DMS53 (cell line): ENCODE data around the gene TCEANC.

Source experiments
- DNase-seq: peaks from one replicate; lab custom pipeline; 2025; lab: John Stamatoyannopoulos, UW

The TCEANC gene

GRCh38 chrX:13692771-13693231 is 39.9 kb downstream of the TCEANC start:
- no peak for DNase-seq

DNA sequence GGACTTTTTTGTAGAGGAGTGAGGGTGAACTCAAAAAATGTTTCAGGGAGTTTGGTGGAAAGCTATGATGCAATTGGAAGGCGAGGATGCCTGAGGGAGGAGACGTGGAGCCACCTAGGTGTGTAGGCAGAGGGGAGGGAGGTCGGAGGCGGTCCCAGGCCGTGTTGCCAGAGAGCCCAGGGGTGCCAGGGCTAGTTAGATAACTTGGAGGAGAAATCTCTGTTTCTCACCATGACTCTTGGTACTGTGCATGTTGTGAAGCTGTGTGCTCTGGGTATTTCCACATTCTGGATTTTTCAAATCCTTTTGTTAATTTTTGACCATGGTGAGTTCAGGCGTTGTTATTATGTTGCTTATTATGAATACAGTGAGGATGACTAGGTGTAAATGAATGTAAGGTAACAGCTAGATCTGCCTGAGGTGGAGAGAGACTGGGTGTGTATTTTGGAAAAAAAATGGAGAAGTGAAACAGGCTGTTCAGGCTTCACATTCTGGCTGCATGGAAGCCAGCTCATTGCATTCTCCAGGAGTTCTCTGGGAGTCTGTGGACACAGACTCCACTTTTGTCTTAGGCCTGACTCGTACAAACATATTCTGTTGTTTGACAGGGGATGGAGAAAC is 40.5 kb downstream of the TCEANC start:
- DNase-seq: no peak

DNA sequence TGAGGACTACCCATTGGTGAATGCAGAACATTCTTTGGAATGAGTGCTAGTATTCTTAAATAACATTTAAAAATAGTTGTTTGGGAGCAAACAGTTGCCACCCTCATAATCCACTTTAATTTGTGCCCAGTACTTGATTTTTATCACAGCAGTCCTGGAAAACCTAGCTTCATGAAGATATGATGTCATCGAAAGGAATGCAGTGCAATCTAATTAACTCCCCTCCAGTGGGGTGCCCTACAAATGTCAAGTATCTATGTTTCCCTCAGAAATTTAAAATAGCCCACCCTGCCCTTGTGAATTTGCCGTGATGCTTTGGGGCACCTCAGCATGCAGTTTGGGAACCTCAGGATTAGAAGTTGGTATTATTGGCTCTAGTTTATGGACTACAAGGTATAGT is 41.4 kb downstream of the TCEANC start:
- no peak for DNase-seq

- DNase-seq: no peak
These were observed 42.0 kb downstream of the TCEANC start for GRCh38 chrX:13694983-13695382.

GRCh38 chrX:13695601-13696115 is 42.7 kb downstream of the TCEANC start:
- no peak for DNase-seq

DNA sequence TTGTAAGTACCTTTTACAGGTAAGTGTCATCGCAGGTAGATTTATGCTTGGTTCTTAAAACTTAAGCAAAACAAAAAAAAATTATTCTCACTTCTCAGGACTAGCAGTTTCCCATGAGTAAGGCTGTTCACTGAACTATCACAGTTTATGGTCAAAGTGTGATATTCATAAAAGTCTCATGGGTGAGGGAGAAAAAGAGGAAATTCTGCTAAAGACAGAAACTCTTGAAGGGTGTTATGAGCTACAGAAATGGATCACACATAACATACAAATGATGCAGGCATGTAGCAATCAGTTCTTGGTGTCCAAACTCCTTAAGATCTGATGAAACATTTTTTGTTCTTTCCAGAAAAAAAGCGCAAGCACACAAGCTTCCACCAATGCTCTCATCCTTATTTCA is 44.5 kb downstream of the TCEANC start:
- DNase-seq: no peak

GRCh38 chrX:13697976-13698375 is 45.0 kb downstream of the TCEANC start:
- DNase-seq: no peak

- DNase-seq: no peak
These were observed 45.5 kb downstream of the TCEANC start for GRCh38 chrX:13698432-13698831.

DNA sequence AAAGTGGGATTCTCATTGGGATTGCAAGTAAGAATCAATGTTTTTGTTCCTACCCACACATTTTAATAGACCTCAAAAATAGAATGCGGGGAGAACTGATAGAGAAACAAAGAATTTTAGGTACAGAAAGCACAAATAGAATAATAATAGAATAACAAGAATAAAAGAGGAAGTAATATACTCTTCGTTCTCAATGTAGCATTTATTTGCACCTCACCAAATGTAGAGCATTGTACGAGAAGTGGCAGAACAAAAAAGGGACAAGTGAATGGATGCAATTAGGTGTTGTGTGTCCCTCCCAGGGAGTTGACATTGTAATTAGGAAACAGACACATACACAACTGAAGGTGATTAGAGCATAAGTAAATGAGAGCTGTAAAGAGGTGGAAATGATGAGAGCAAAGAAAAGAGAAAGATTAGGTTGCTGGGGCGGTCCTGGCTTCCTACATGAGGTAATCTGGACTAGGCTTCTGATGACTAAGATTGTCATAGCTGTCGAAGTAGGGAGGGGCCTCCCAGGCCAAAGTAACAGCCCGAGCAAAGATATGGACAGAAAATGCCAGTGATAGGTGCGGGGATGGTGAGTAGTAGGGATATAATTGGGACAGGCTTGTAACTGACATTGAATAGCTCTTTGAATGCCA is 46.4 kb downstream of the TCEANC start:
- DNase-seq: no peak

DNA sequence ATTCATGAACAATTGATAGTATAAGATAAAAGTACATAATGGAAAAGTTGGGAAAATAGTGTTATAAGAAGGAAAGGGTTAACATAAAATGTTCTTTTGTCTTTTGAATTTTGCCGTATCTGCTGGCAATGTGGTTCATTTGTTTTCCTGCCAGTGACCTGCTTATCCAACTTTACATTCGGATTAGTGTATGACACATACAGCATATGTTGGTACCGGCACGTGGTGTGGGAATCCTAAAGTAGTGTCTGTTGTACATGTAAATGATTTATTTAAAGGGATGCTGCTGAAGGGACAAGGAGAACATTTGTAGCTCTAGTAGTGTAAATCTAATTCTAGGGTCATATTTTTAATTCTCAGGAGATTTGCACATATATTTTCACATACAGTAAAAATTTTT is 47.4 kb downstream of the TCEANC start:
- DNase-seq: no peak

DNA sequence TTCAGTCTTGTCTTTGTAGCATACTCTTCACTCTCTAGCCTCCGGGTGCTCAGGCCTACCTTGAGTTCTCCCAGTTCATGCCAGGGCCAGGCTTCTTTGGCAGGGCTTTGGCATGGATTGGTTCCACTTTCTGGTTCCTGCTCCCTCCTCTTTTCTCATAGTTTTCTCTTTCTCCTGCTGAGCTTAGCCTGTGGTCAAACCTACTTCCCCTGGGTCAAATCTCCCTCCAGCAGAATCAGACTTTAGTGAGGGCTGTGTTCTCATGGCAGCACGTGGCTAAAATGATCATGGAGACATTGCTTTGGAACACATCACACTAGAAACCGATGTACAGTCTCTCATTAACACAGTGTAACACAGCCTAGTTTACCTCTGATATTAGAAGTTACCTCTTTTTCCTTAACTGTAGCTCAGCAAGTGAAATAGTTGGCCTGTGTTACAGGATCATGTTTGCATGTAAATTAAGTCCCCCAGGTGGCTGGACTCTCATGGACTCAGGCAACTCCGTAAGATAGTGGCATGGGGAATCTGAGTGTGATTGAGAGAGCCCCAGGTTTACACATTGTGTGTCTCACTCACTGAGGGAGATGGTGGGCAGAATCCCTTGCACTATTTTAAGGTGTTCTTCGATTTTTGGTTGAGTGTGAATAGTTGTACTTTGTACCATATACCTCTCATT is 49.3 kb downstream of the TCEANC start:
- no peak for DNase-seq

DNA sequence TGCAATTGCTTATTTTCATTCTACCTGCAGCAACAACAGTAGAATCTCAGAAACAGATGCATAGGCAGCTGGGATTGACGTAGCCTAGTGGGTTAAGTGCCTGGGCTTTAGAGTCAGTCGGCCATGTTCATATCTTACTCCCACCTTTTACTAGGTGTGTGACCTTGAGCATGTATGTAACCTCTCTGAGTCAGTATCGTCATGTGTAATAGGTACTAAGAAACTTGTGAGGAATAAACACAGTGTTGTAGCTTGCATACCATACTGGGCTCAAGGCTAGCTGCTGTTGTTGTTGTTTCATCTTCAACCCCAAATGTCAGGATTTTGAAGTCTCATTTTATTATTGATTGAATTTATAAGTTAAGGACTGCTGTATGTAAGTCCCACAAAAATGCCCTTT is 50.2 kb downstream of the TCEANC start:
- no peak for DNase-seq

DNA sequence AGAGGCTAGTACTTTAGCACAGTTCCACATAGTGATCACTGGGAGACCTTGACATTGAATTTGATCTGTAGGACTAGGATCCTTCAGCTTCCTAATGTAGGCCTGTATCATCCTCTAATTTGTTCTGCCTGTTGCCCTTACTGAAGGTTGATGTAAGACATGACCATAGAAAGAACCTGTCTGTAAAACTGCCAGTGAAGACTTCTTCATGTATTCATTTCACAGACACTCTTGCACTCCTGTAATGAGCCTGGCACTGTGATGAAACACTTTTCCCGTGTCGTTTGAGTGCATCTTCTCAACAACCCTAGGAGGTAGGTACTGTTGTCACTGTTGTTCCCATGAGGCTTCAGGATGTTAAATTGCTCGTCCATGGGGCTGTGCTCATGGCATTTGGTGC is 50.6 kb downstream of the TCEANC start:
- no peak for DNase-seq

DNA sequence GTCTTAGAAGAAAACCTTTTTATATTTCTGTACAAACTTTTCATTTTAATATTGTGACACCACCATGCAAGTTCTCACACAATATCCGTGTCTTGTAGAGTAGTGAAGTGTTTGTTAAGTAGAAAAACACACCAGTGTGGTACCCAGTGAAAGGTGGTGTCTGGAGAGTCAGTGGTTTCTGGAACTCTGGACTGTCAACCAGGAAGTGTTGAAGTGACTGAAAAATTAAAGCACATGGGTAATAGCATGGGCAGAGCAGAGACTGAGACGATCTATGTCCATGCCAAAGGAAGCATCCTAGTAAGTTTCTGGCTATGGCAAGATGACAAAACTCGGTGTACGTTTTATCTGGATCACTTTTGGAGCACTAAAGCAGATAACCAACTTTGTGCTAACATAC is 58.2 kb downstream of the TCEANC start:
- no peak for DNase-seq
